Neuron (in vitro differentiated cells): ENCODE results near the gene GARNL3.

Experiments used
- H2AFZ ChIP-seq: one replicate; pipeline ENCODE4 v1.6.1; 2013; ENCODE audit warnings: low read depth, mild to moderate bottlenecking, inconsistent platforms, low read length, moderate library complexity
- H3K27me3 ChIP-seq: one replicate; pipeline ENCODE4 v1.6.1; 2013; ENCODE audit warnings: low read length; ENCODE audit not compliant: insufficient read depth
- H3K36me3 ChIP-seq: one replicate; pipeline ENCODE4 v1.6.1; 2013; ENCODE audit warnings: low read length; ENCODE audit not compliant: insufficient read depth
- H3K4me1 ChIP-seq: one replicate; pipeline ENCODE4 v1.6.1; 2013; ENCODE audit warnings: low read length; ENCODE audit not compliant: insufficient read depth
- H3K4me3 ChIP-seq: 2 replicates; pipeline ENCODE4 v1.5.1; 2013; ENCODE audit warnings: mild to moderate bottlenecking, low read length, moderate library complexity
- H3K9me3 ChIP-seq: one replicate; pipeline ENCODE4 v1.6.1; 2013; ENCODE audit warnings: low read length

Gene GARNL3

GRCh38 chr9:127360250-127360649 is 95.7 kb downstream of the GARNL3 start:
- Histone ChIP-seq H3K4me3 (no peak overlapping the region), H2AFZ (no peak overlapping the region), H3K4me1 (peaks cover 9% of the 10 kb centered on the region), H3K27me3 (no peaks in the 10 kb centered on the region), H3K9me3 (no peaks in the 10 kb centered on the region), H3K36me3 (peaks cover 23% of the 10 kb centered on the region)

DNA sequence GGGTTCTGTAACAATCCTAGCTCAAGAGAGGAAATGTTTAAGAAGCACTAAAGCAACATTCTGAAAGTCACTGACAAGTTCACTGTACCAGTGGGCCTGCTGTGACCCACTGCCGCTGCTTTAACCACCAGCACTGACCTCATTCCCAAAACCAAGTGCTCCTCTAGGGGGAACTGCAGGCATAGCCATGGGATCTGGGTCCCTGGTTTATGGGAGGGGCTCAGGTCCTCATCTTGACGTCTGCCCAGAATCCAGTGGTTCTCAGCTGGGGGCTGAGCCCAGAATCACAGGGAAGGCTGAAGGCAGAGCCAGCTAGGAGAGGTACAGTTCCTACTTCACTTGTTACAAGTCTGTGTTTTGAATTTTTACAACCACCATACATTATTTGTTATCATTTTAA is 96.3 kb downstream of the GARNL3 start:
- Histone ChIP-seq H3K36me3 (peaks cover 18% of the 10 kb centered on the region), H3K4me3 (no peak overlapping the region), H3K9me3 (no peaks in the 10 kb centered on the region), H3K27me3 (no peaks in the 10 kb centered on the region), H2AFZ (no peak overlapping the region), H3K4me1 (peaks cover 9% of the 10 kb centered on the region)

GRCh38 chr9:127361561-127361960 is 97.0 kb downstream of the GARNL3 start:
- Histone ChIP-seq H3K4me1 (peaks cover 9% of the 10 kb centered on the region), H3K27me3 (no peaks in the 10 kb centered on the region)

GRCh38 chr9:127362829-127363228 is 98.3 kb downstream of the GARNL3 start:
- H2AFZ ChIP-seq: no peak overlapping the region
- no peak overlapping the region for H3K4me3 ChIP-seq
- H3K27me3 ChIP-seq: no peaks in the 10 kb centered on the region
- no peaks in the 10 kb centered on the region for H3K9me3 ChIP-seq
- H3K4me1 ChIP-seq: peaks cover 9% of the 10 kb centered on the region
- H3K36me3 ChIP-seq: peaks cover 7% of the 10 kb centered on the region

More at GRCh38 chr9:127361561-127361960, 97.0 kb downstream of the GARNL3 start:
- no peak overlapping the region for H2AFZ ChIP-seq
- peaks cover 14% of the 10 kb centered on the region for H3K36me3 ChIP-seq
- H3K9me3 ChIP-seq: no peaks in the 10 kb centered on the region
- H3K4me3 ChIP-seq: no peak overlapping the region

DNA sequence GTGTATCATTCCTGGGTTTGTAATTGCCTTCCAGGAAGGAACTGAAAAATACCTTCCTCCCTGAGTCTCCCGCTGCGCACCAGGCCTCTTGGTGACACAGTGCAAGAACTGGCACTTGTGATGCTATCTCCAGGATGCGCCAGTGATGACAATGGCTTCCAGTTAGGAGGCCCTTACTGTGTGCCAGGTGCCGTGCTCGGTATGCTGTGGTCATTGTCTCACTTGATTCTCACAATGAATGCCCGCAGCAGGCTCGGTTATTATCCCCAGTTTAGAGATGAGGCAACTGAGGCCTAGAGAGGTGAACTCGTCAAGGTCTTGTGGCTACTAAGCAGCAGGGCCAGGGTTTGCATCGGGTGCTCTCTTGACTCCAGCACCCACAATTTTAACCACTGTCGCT is 100.9 kb downstream of the GARNL3 start:
- Histone ChIP-seq H3K9me3 (no peaks in the 10 kb centered on the region), H3K4me3 (no peak overlapping the region), H3K4me1 (peaks cover 9% of the 10 kb centered on the region), H3K27me3 (no peaks in the 10 kb centered on the region), H3K36me3 (peaks cover 3% of the 10 kb centered on the region), H2AFZ (no peak overlapping the region)

GRCh38 chr9:127366594-127366993 is 102.0 kb downstream of the GARNL3 start:
- Histone ChIP-seq H2AFZ (no peak overlapping the region), H3K9me3 (no peaks in the 10 kb centered on the region), H3K27me3 (no peaks in the 10 kb centered on the region), H3K4me3 (no peak overlapping the region), H3K36me3 (peaks cover 3% of the 10 kb centered on the region), H3K4me1 (peaks cover 9% of the 10 kb centered on the region)

DNA sequence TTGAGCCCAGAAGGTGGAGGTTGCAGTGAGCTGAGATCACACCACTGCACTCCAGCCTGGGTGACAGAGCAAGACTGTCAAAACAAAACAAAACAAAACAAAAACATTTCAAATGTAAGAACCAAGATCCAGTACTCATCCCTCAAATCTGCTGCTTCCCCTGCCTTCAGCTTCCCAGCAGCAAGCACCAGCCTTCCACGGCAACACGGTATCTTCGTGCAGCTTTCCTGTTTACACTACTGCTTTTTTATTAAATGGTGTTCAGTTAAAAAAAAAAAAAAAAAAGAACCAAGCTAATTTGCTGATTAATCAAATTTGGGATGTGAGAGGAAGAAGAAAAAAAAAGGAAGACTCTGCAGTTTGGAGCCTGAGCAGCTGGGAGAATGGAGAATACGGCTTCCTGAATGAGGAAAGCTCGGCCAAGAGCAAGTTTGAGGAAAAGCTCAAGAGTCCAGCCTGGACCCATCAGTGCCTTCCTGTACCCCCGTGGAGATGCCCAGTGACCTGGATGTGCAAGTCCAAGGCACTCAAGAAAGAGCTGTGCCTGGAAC is 104.4 kb downstream of the GARNL3 start:
- no peaks in the 10 kb centered on the region for H3K27me3 ChIP-seq
- no peak overlapping the region for H2AFZ ChIP-seq
- H3K36me3 ChIP-seq: peaks cover 3% of the 10 kb centered on the region
- H3K4me3 ChIP-seq: no peak overlapping the region
- peaks cover 5% of the 10 kb centered on the region for H3K4me1 ChIP-seq
- H3K9me3 ChIP-seq: no peaks in the 10 kb centered on the region

GRCh38 chr9:127369428-127369827 is 104.9 kb downstream of the GARNL3 start:
- peaks cover 3% of the 10 kb centered on the region for H3K36me3 ChIP-seq
- H3K4me1 ChIP-seq: peaks cover 2% of the 10 kb centered on the region
- H3K4me3 ChIP-seq: no peak overlapping the region
- no peaks in the 10 kb centered on the region for H3K27me3 ChIP-seq
- H2AFZ ChIP-seq: no peak overlapping the region
- H3K9me3 ChIP-seq: no peaks in the 10 kb centered on the region

GRCh38 chr9:127370147-127370579 is 105.6 kb downstream of the GARNL3 start:
- H3K4me1 ChIP-seq: no peaks in the 10 kb centered on the region
- H3K4me3 ChIP-seq: no peak overlapping the region
- H3K27me3 ChIP-seq: no peaks in the 10 kb centered on the region
- H3K9me3 ChIP-seq: no peaks in the 10 kb centered on the region
- H3K36me3 ChIP-seq: no peaks in the 10 kb centered on the region
- no peak overlapping the region for H2AFZ ChIP-seq

- Histone ChIP-seq H2AFZ (no peak overlapping the region), H3K4me1 (no peaks in the 10 kb centered on the region), H3K27me3 (no peaks in the 10 kb centered on the region), H3K36me3 (no peaks in the 10 kb centered on the region), H3K4me3 (no peak overlapping the region), H3K9me3 (no peaks in the 10 kb centered on the region)
Measured at GRCh38 chr9:127370672-127371648, 106.4 kb downstream of the GARNL3 start.

GRCh38 chr9:127380479-127380878 is 115.9 kb downstream of the GARNL3 start:
- no peak overlapping the region for H3K4me3 ChIP-seq
- H3K9me3 ChIP-seq: no peaks in the 10 kb centered on the region
- H3K27me3 ChIP-seq: no peaks in the 10 kb centered on the region
- H2AFZ ChIP-seq: no peak overlapping the region
- H3K4me1 ChIP-seq: no peaks in the 10 kb centered on the region
- no peaks in the 10 kb centered on the region for H3K36me3 ChIP-seq

DNA sequence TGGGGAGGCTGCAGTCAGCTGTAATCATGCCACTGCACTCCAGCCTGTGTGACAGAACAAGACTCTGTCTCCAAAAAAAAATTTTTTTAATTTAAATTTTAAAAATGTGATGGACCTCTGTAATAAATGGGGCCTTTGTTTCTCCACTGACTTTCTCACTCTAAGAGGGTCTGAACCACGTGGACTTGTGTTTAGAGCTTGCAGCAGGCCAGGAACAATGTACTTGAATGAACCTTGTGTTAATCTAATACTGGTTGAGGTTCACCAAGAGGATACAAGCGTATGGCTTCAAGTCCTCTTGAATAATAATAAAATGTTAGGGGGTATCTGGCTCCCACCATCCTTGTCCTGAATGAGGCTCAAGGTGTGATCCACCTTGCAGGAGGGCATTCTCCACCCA is 118.0 kb downstream of the GARNL3 start:
- Histone ChIP-seq H3K36me3 (no peaks in the 10 kb centered on the region), H3K9me3 (no peaks in the 10 kb centered on the region), H3K4me3 (no peak overlapping the region), H3K27me3 (no peaks in the 10 kb centered on the region), H3K4me1 (peaks cover 3% of the 10 kb centered on the region), H2AFZ (no peak overlapping the region)

DNA sequence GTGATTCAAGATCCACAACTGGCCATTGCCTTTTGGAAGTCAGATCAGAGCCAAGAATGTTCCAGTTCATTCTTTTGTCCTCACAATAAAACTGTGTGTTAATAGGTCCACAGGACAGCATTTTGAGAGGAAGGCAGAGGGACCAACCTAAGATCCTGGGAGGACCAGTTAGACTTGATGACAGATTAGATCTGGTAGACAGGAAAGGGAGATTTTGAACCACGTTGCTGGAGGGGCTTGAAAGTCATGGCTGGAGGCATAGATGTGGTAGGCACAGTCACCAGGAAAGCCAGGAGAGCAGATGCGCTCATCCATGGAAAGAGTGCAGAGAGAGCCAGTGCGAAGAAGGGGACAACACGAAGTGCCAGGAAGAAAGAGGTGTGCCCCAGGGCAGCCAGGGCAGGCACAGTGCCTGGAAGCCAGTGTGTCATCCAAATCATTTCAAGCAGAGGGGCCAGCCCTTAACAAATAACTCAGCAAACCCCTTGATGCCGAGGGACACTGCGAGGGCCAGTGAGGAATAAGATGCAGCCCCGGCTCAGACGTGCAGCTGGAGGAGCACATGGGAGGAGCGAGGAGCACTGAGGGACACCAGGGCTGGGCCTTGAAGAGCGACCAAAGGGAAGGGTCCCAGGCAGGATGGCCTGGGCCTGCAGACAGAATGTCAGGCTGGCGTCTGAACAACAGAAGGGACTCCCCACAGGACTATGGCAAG is 119.6 kb downstream of the GARNL3 start:
- Histone ChIP-seq H3K9me3 (no peaks in the 10 kb centered on the region), H3K27me3 (no peaks in the 10 kb centered on the region), H3K36me3 (no peaks in the 10 kb centered on the region)

More for the DNA sequence above, 119.6 kb downstream of the GARNL3 start:
- Histone ChIP-seq H2AFZ (no peak overlapping the region), H3K4me3 (no peak overlapping the region), H3K4me1 (peaks cover 18% of the 10 kb centered on the region)
